ENCODE results near the gene RAPGEF1. TPM values are rescaled to one million over a fixed set of nuclear protein-coding genes. Genes with fewer than 3 reads are reported as not detected.

The RAPGEF1 gene
- total RNA-seq, 6 experiments from 2014 or later, result 22.9 to 53.6 (median 30.2) TPM

- Histone ChIP-seq H3K36me3 (no peaks in the 10 kb centered on the region), H3K27ac (peak overlapping the region in 2 of 3 donors; percentile 35 to 65)
These were observed 71.8 kb downstream of the RAPGEF1 start for GRCh38 chr9:131668057-131668438.

GRCh38 chr9:131667576-131667975 lies 72.3 kb downstream of the RAPGEF1 start:
- H3K9me3 ChIP-seq, result no peaks in the 10 kb centered on the region
- H3K36me3 ChIP-seq, result no peaks in the 10 kb centered on the region
- H3K4me1 ChIP-seq, result peaks cover 0 to 23% (median 12%) of the 10 kb centered on the region in 4 donors
- H3K27ac ChIP-seq, result peak overlapping the region in 1 of 3 donors; percentile 65
- intact Hi-C loops (cut with DNase I), result no loop called here
- no peaks in the 10 kb centered on the region for H3K27me3 ChIP-seq
- DNase-seq (peak in 1 of 3 donors; percentile 25), ATAC-seq (no peak)
- no peak for TF ChIP-seq POLR2A (IDR thresholded peaks at IDR 0.05)
- TF ChIP-seq, protein P1, sequence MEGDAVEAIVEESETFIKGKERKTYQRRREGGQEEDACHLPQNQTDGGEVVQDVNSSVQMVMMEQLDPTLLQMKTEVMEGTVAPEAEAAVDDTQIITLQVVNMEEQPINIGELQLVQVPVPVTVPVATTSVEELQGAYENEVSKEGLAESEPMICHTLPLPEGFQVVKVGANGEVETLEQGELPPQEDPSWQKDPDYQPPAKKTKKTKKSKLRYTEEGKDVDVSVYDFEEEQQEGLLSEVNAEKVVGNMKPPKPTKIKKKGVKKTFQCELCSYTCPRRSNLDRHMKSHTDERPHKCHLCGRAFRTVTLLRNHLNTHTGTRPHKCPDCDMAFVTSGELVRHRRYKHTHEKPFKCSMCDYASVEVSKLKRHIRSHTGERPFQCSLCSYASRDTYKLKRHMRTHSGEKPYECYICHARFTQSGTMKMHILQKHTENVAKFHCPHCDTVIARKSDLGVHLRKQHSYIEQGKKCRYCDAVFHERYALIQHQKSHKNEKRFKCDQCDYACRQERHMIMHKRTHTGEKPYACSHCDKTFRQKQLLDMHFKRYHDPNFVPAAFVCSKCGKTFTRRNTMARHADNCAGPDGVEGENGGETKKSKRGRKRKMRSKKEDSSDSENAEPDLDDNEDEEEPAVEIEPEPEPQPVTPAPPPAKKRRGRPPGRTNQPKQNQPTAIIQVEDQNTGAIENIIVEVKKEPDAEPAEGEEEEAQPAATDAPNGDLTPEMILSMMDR (IDR thresholded peaks at IDR 0.05), result no peak
- no peak overlapping the region for H3K4me3 ChIP-seq
- 50% methylated on average over 6 of the region's 7 CpGs for WGBS (ENCODE audit: insufficient coverage, low coverage, low lambda C conversion rate, missing lambda C conversion rate)

More at GRCh38 chr9:131668057-131668438, 71.8 kb downstream of the RAPGEF1 start:
- intact Hi-C loops (cut with DNase I), result no loop called here
- Histone ChIP-seq H3K4me1 (peaks cover 0 to 23% (median 12%) of the 10 kb centered on the region in 4 donors), H3K27me3 (no peaks in the 10 kb centered on the region), H3K9me3 (no peaks in the 10 kb centered on the region), H3K4me3 (no peak overlapping the region)
- TF ChIP-seq, protein P1 (IDR thresholded peaks at IDR 0.05), result no peak
- TF ChIP-seq POLR2A (IDR thresholded peaks at IDR 0.05), result no peak
- WGBS (ENCODE audit: insufficient coverage, low coverage, low lambda C conversion rate, missing lambda C conversion rate), result 83% methylated on average over 9 of the region's 9 CpGs
- DNase-seq (peak in 1 of 3 donors; percentile 8), ATAC-seq (no peak)

- H3K4me3 ChIP-seq, result no peak overlapping the region
- ATAC-seq (no peak), DNase-seq (peak in 1 of 3 donors; percentile 37)
- H3K9me3 ChIP-seq, result no peaks in the 10 kb centered on the region
- H3K4me1 ChIP-seq, result peaks cover 0 to 23% (median 12%) of the 10 kb centered on the region in 4 donors
- no peaks in the 10 kb centered on the region for H3K27me3 ChIP-seq
- TF ChIP-seq POLR2A (IDR thresholded peaks at IDR 0.05), result no peak
- TF ChIP-seq, protein P1 (IDR thresholded peaks at IDR 0.05), result no peak
- WGBS (ENCODE audit: insufficient coverage, low coverage, low lambda C conversion rate, missing lambda C conversion rate), result 90% methylated on average over 3 of the region's 8 CpGs
- H3K27ac ChIP-seq, result no peak overlapping the region
- intact Hi-C loops (cut with DNase I), result no loop called here
- no peaks in the 10 kb centered on the region for H3K36me3 ChIP-seq
These were observed 73.1 kb downstream of the RAPGEF1 start for GRCh38 chr9:131666774-131667173.

- ATAC-seq, result peak in 1 of 4 donors; percentile 4
- Histone ChIP-seq H3K36me3 (no peaks in the 10 kb centered on the region), H3K4me3 (no peak overlapping the region), H3K27ac (no peak overlapping the region), H3K9me3 (no peaks in the 10 kb centered on the region), H3K27me3 (no peaks in the 10 kb centered on the region), H3K4me1 (peaks cover 0 to 21% (median 12%) of the 10 kb centered on the region in 4 donors)
- intact Hi-C loops (cut with DNase I), result no loop called here
- WGBS (ENCODE audit: insufficient coverage, low coverage, low lambda C conversion rate, missing lambda C conversion rate), result 50% methylated on average over 2 of the region's 4 CpGs
- TF ChIP-seq, protein P1 (IDR thresholded peaks at IDR 0.05), result no peak
- no peak for TF ChIP-seq POLR2A (IDR thresholded peaks at IDR 0.05)
- DNase-seq, result peak in 1 of 3 donors; percentile 1
These were observed 73.8 kb downstream of the RAPGEF1 start for GRCh38 chr9:131666029-131666428.
